ENCODE measurements around the gene MCU.

The MCU gene

DNA sequence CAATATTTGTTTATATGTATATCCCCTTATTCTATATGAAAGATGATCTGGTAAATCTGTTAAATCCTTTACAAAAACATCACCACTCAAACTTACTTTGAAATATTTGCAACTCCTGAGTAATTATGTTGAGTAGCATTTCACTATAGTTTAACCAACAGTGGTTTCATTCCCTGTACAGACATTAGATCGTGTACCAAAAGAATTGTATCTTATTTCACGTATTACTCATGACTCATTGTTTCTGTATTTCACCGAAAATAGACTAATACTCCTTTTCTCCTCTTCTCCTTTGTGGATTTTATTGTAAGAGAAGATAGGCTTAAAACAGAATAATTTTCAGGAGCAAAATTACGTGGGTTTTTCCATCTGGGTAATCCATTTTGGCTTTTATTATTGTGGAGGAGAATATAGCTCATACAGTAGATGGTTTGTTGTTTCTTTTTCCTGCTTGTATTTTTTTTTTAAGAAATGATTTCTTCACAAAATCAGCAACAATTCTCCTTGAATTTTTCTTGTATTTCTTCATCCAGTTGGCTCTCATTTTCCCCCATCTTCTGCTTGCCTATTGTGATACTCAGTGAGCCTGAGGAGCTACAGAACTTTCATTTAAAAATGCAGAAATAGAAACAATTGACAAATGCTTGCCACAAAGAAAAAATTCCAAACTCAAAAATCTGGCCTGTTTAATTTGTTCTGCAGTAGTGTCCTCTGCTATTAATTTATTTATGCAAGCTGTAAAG, 111.0 kb downstream of the MCU start:
- no peak for DNase-seq (ENCODE audit: low read depth in 2 of 2)

DNA sequence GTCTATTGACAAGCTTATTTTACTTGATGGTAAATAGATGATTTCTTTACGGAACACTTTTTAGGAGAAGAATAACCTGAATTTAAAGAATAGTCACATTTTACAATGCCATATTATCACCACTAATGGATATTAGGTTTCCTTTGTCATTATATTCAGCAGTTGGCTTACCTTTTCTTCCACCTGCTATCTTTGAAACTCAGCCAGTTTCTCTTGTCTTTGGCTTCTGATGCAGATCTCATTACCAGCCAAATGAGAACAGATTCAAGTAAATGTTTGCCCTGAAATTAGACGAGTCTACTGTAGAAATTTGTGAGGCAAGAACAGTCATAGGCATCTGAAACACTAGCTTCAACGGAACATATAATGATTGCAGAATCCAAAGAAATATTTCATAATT, 116.1 kb downstream of the MCU start:
- DNase-seq (ENCODE audit: low read depth in 2 of 2) = no peak

DNA sequence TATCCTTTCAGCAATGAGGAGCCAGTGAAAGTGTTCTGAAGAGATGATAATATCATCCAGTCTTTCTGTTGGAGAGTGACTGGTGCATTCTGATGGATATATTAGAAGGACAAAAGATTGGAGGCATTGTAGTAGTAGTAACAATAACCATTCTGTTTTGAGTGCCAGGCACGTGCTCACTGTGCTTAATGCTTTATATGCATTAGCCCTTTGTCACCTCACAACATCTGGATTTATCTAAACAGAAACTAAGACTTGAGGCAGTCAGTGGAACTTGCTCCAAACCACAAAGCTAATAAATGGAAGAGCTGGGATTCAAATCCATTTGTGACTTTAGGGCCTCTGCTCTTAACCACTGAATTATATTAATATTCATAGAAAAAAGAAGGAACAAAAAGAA, 117.1 kb downstream of the MCU start:
- no peak for DNase-seq (ENCODE audit: low read depth in 2 of 2)

DNA sequence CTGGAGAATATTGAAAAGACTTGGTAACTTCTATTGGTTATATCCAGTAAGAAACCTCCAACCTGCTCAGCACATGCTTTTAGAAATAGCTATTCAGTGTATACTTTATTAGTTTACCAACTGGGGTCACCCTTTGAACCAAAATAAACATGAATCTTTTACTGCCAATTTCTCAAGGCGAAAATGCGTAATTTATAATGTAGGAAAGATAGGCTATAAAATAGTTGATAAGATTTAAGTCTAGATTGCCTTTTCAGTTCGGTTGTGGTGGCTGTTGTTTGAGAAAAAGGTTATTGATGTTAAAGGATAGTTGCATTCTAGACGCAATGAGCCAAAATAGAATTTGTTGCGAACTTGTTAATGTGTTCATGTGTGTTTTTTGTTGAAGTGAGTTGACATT, 119.0 kb downstream of the MCU start:
- no peak for DNase-seq (ENCODE audit: low read depth in 2 of 2)

DNA sequence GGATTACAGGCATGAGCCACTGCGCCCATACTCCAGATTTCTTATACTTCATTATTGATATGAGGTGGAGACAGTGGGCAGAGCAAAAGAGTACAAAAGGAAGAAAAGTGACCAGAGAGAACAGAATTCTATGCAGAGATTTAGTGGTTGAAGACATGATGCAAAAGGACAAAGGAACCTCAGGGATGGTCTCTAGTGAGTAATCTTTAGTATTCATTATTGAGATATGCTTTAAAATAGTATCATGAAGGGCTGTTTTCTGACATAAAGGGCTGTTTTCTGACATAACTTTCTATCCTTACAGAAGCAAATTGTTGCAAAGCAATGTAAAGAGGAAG, 120.4 kb downstream of the MCU start:
- no peak for DNase-seq (ENCODE audit: low read depth in 2 of 2)

DNA sequence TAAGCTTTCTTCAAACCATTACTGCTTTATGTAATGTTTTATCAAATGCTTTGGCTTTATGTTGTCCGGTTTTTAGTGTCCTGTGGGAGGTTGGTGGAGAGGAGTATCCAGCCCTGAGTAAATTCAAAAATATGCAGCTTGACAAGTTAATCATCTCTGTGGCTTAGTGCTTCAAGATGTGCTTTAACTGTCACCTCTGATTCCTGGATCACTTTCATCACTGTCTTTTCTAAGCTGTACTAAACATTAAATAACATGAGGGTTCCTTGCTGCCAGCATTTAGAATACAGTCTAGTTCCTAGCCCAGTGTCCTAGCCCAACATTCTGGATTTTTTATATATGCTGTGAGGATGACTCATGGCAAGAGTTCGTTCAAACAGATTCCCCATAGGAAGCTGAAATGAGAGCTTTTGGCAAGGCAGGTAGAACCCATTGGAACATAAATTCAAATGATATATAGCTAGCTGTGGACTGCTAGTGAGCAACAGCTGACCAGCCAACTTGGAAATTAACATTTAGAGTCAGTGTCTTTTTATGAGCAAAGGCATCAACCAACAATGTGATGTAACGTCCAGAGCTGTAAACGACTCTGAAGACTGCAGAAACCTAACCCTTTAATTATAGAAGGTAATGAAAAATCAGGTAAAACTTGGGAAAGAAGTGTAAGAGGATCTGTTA, 120.9 kb downstream of the MCU start:
- DNase-seq (ENCODE audit: low read depth in 2 of 2) = no peak

DNA sequence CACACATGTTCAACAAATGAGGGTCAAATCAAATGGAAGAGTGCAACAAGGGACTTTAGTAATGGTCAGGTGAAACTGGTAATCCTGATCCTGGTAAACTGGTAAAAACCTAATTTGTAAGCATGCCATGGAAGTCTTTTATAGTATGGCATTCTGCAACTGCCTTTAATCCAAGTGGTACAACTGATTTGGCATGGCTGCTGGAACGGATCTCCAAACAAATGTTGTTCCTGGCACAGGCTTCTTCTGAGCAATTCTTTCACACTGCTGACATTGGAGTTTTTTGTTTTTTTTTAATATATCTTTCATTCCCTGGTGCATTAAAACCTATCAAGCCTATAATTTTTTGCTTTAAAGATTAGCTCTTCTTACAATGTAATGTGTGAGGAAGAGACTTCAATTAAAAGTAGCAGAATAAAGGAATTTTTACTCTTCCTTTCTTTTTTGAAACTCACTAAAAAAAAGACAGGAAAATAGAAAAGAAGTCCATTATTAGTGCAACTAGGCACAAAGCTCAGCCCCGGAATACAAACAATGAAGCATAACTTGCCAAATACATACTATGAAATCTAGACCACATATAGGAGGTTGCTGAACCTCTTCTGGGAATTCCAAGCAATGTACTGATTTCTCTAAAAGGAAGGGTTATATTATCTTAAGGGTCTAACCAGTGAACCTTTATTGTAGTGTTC, 122.3 kb downstream of the MCU start:
- DNase-seq (ENCODE audit: low read depth in 2 of 2) = no peak

DNA sequence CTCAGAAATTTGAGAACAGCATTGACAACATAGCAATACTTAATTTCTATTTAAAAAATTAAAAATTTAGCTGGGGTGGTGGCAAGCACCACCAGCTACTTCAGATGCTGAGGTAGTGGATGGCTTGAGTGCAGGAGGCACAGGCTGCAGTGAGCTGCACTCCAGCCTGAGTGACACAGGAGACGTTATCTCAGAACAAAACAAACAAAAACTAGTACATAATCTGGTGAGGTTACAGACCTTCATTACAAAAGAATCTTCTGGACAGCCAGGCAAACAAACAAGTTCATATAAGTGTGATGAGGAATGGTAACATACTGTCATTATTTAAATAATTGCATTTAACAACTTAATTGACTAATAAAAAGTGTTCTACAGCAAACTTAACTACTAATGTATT, 124.6 kb downstream of the MCU start:
- no peak for DNase-seq (ENCODE audit: low read depth in 2 of 2)

DNA sequence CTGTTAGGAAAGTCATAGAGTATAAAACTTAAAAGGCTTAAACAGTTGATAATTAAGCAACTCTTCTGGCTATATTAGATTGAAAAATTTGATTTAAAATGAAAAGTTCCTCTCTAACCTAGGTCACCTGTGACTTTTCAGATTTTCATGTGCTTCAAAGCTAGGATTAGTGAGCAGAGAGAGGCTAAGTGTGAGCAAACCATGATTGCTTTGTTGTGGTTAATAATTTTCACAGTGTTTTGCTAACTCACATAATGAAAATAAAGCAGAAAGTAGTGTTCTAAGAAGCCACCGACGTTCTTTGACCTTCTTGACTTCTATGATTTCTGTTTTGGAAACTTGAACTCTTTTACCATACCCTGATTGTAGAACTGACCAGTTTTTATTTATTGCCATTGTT, 126.1 kb downstream of the MCU start:
- DNase-seq (ENCODE audit: low read depth in 2 of 2) = no peak

DNA sequence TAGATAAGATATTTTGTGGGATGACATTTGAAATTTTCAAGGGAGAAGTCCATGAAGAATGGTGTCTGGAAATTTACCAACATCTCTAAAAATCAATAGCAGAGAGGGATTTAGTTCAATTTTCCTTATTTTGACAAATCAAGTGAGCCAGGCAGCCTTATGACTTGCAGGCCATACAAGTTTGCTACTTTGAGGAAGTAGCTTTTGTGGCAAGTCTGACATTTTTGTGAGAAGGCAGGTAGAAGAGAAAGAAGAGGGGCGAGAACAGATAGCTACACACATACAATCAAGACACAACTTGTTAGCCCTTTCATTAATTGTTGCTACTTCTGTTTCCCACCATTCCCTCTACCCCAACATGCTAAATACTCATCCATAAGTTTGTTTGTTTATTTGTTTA, 127.1 kb downstream of the MCU start:
- DNase-seq (ENCODE audit: low read depth in 2 of 2) = no peak

DNA sequence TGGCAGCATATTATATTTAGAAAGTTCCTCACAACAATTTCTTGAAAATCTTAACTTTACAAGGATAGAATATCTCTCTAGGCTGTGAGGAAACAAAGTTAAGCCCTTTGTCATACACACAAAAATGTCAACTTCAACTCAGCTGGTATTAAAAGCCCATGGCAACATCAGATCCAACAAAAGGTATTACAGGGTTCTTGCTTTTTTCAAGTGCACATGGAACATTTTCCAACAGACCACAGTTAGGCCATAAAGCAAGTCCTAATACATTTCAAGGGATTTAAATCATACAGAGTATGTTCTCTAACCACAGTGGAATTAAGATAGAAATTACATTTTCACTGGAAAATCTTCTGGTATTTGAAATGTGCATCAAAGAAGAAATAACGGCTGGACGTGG, 129.7 kb downstream of the MCU start:
- no peak for DNase-seq (ENCODE audit: low read depth in 2 of 2)

DNA sequence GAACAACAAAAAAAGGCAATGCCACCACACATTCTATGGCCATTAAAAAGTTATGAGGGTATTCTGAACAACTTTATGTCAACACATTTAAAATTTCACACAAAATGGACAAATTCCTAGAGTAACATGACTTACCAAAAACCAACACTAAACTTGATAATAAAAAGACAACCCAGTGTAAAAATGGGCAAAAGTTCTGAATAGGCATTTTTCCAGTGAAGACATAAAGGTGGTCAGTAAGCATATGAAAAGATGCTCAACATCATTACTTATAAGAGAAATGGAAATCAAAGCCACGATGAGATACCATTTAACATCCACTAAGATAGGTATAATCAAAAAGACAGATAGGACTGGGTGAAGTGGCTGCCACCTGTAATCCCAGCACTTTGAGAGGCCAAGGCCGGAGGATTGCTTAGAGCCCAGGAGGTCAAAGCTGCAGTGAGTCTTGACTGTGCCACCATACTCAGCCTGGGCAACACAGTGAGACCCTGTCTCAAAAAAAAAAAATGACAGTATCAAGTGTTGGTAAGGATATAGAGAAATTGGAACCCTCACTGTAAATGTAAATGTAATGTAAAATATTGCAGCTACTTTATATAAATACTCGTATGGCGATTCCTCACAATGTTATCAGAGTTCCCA, 130.5 kb downstream of the MCU start:
- DNase-seq (ENCODE audit: low read depth in 2 of 2) = no peak

DNA sequence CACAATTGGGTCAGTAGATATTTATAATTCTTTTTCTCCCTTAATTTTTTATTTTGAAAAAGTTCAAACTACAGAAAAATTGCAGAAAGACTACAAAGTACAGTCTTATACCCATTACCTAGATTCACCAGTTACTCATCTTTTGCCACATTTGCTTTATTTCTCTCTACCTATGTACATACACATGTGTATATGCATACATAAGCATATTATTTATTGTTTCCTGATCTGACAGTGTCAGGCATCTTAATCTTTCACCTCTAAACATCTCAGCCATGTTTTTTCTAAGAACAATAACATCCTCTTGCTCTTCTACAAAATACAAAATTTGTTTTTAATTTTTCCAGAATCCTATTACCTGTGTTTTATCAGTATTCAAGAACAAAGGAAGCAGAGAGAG, 133.2 kb downstream of the MCU start:
- DNase-seq (ENCODE audit: low read depth in 2 of 2) = no peak

DNA sequence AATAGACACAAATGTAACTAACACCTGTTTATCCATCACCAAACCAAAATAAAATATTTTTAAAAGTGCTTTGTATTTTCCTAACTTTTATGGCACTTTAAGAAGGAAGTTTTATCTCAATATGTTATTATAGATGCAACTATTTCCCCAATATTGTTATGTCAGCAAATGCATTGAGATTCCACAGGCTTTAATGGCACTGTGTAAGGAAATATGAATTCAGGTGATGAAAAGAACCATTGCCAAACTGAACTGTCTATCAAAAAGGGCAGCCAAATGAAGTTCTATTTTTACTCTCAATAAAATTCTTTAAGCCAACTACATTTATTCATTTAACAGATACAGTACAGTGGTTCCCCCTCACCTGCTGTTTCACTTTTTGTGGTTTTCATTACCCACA, 134.4 kb downstream of the MCU start:
- DNase-seq (ENCODE audit: low read depth in 2 of 2) = no peak

DNA sequence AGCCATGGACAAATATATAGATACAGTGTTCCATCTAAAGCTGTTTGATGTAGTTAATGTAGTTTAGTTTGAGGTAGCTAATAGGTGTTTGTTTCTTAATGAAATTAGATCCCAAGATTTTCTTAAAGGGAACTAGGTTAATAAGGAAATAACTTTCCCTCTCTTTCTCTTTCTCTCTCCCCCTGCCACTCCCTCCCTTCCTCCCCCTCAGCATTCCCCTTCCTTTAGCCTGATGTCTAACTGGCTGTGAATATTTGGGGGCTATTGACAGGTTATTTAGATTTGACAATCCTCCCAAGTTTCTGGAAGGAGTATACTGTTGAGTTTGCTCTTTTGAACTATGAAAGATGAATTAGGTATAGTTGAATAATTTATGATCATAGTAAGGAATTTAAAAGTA, 136.4 kb downstream of the MCU start:
- no peak for DNase-seq (ENCODE audit: low read depth in 2 of 2)

DNA sequence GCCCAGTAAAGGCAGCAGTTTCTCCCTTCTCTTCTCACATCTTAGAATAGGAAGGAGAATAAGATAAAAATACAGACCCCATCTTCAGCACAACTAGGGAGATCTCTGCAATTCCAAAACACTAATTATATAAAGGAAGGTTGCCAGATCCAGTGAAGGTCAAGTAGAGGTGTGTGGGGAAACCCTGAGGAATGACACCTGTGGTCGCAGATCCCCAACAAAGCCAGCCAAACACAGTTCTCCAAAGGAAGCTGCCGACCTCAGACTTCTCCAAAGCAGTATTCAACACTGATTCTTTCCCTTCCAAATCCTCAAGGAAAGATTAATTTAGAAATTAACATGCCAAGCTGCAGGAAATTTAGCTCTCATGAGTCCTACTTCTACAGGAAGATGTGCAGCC, 138.7 kb downstream of the MCU start:
- DNase-seq (ENCODE audit: low read depth in 2 of 2) = no peak

DNA sequence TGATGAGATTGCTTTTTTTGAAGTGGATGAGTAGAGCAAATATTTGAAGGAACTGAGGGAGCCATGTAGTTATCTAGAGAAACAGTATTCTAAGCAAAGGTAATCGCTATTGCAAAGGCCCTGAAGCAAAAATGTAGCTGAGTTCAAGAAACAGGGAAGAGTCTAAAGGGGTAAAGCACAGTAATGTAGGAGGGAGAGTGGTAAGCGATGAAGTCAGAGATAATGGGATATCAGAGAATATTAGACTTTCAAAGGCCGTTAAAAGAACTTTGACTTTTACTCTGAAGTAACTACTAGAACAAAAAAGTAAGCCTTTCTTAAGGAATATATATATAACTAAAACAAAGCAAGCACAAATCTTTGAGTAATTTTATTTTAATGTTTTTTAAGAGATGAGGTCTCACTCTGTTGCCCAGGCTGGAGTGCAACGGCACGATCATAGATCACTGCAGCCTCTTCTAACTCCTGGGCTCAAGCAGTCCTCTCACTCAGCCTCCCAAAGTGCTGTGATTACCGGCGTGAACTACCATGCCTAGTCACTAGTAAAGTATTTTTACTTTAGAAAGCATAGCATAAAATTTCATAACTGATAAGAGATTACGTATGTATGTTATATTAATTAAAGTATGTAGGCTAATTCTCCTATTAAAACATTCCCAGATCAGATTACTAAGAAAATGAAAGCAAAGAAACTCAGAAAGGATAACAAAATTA, 139.9 kb downstream of the MCU start:
- no peak for DNase-seq (ENCODE audit: low read depth in 2 of 2)

DNA sequence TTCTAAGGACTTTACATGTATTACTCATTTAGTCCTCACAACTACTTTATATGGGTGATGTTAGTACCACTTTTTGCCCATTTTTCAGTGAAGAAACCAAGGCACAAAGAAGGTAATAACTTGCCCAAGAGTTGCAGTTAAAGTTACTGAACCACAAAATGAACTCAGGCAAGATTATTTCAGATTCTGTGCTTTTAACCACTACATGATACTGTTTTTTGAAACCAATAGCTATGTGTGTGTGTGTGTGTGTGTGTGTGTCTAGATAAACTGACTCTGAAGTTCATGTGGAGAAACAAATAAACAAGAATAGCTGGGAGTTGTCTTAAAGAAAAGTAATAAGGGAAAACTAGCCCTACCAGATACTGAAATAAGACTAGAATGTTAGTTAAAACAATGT, 140.8 kb downstream of the MCU start:
- no peak for DNase-seq (ENCODE audit: low read depth in 2 of 2)

DNA sequence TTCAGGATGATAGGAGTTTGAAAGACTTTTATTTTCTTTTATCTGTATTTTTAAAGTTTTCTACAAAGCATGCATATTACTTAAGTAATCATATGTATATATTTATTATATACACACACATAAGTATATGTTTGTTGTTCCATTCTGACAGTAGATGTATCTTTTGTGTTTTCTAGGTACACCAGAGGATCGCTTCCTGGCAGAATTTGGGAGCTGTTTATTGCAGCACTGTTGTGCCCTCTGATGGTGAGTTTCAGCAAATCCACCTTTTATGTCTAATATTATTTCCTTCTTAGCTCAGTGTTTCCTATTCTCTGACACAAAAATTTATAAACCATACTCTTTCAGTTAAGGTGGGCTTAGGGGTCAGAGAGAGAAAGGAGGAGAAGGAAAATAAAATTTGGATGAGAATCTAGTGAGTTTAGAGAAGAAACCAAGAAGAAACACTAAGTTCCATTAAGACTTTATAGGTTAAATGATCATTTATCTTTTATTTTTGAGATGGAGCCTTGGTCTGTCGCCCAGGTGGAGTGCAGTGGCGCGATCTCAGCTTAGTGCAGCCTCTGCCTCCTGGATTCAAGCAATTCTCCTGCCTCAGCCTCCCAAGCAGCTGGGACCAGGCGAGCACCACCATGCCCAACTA, 142.4 kb downstream of the MCU start:
- peak in 1 of 2 donors; percentile 8 for DNase-seq (ENCODE audit: low read depth in 2 of 2)

DNA sequence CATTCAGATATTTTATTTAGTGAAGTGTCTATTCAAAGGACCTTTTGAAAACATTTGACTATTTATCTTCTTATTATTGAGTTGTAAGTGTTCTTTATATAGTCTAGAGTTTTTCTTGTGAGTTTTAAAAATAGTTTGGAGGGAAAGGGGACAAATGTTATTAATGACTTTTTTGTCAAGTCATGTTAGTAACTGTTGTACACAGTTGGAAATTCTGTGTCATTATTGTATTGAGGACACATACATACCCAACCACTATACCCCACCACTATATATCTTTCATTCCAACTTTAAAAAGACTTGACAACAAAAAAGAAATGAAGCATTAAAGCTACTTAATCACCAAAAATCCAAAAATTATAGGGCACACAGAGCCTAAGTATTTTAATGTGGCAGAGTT, 148.4 kb downstream of the MCU start:
- no peak for DNase-seq (ENCODE audit: low read depth in 2 of 2)

DNA sequence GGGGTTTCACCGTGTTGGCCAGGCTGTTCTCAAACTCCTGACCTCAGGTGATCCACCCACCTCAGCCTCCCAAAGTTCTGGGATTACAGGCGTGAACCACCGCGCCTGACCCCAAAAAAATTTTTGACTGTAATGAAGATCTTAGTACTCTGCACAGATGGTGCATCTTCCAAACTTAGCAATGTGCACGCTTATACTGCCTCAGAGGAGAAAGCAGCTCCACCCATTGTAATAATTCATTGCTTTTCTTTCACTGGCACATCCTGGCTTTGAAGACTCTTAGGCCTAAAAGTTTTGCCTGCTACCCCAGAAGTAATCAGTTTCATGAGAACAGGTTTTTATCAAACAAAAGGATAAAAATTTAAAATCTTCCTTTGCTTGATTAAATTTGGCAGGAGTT, 149.5 kb downstream of the MCU start:
- no peak for DNase-seq (ENCODE audit: low read depth in 2 of 2)

DNA sequence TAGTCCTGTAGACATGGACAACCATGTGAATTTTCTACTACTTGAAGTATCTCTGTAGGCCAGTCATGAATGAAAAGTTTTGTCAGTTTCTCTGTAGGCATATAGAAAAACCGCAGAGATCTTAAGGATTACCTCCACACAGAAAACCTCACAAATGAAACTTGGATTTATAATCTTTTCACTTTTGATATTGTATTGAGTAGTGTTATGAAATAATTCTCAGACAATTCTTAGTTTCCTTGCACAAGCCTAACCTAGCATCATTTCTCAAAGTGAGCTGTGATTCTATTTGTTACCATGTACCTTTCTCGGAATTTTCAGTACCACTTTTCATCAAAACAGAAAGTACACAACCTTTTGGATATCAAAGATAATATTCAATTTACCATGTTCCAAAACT, 150.2 kb downstream of the MCU start:
- no peak for DNase-seq (ENCODE audit: low read depth in 2 of 2)
